ENCODE results near the gene AANAT.
"Not testable (repeated sequence)": the region's sequence is repeated elsewhere in the genome, so short reads cannot be mapped to it uniquely, and the experiment has no call there.

The AANAT gene

DNA sequence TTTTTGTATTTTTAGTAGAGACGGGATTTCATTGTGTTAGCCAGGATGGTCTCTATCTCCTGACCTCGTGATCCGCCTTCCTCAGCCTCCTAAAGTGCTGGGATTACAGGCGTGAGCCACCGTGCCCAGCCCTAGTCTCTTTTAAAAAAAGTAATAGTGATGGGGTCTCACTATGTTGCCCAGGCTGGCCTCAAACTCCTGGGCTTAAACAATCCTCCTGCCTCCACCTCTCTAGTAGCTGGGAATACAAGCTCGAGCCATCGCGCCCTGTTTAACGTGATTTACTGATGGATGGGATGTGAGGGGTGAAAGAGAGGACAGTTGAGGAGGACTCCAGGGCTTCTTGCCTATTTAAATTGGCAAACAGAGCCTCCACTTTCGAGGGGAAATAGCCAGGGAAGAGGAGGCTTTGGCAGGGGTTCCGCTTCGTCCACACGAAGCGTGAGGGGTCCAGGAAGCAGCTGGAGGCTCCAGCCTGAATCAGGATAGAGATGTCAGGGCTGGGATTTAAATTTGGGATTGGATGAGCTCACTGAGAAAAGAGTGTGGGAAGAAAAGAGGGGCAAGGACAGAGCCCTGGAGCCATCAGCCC is 41.2 kb downstream of the AANAT start:
- H3K9ac ChIP-seq (ENCODE audit: low read length); H3K4me3 ChIP-seq (ENCODE audit: low read length); H3K4me1 ChIP-seq (ENCODE audit: control insufficient read depth, insufficient read depth, low read length); H3K27me3 ChIP-seq (ENCODE audit: control insufficient read depth, insufficient read depth, low read length); H3K36me3 ChIP-seq (ENCODE audit: control insufficient read depth, insufficient read depth, low read length); H3K9me3 ChIP-seq (ENCODE audit: control insufficient read depth, low read length): not testable (repeated sequence)

DNA sequence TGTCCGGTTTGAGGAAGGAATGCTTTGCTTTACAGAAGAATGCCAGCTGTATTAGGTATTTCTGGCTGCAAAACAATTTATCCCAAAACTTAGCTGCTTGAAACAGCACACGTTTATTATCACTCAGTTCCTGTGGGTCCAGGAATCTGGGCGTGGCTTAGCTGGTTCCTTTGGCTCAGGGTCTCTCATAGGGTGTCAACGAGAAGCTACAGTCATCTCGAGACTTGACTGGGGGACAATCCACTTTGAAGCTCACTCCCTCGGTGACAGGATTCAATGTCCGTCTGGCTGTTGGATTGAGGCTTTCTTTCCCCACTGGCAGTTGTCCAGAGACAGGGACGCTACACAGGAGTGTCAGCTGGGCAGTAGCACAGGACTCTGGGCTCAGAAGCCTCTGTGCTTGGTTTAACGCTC is 43.4 kb downstream of the AANAT start:
- Histone ChIP-seq H3K4me3 (ENCODE audit: low read length) (no peak overlapping the region), H3K4me1 (ENCODE audit: control insufficient read depth, insufficient read depth, low read length) (peaks cover 8% of the 10 kb centered on the region), H3K36me3 (ENCODE audit: control insufficient read depth, insufficient read depth, low read length) (no peaks in the 10 kb centered on the region), H3K9ac (ENCODE audit: low read length) (no peak overlapping the region), H3K27me3 (ENCODE audit: control insufficient read depth, insufficient read depth, low read length) (peaks cover 4% of the 10 kb centered on the region), H3K9me3 (ENCODE audit: control insufficient read depth, low read length) (no peaks in the 10 kb centered on the region)

DNA sequence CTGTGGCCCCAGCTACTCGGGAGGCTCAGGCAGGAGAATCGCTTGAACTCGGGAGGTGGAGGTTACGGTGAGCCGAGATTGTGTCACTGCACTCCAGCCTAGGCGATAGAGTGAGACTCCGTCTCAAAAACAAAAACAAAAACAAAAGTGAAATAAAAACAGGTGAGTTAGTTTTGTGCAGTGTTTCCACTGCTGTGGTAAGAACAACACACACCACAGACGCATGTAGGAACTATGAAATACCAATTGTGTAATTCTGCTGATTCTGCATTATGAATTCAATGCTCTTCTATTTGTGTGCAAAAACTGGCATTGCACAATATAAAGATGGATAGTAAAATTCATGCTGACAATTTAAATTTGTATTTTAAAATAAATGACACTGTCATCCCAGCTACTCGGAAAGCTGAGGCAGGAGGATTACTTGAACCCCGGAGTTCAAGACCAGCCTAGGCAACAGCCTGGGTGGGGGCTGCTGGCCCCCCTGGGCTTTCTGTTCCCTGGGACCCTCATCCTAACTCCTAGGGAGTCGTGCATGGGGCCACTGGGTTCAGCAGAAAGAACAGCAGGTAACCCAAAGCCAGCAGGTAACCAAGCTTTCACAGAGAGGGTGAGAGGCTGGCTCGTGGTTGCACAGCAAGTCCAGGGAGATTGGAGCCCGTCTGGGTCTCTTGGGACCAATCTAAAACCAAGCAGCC is 44.4 kb downstream of the AANAT start:
- Histone ChIP-seq H3K4me1 (ENCODE audit: control insufficient read depth, insufficient read depth, low read length) (peaks cover 4% of the 10 kb centered on the region), H3K9me3 (ENCODE audit: control insufficient read depth, low read length) (no peaks in the 10 kb centered on the region), H3K27me3 (ENCODE audit: control insufficient read depth, insufficient read depth, low read length) (no peaks in the 10 kb centered on the region), H3K36me3 (ENCODE audit: control insufficient read depth, insufficient read depth, low read length) (no peaks in the 10 kb centered on the region), H3K4me3 (ENCODE audit: low read length) (no peak overlapping the region), H3K9ac (ENCODE audit: low read length) (no peak overlapping the region)

DNA sequence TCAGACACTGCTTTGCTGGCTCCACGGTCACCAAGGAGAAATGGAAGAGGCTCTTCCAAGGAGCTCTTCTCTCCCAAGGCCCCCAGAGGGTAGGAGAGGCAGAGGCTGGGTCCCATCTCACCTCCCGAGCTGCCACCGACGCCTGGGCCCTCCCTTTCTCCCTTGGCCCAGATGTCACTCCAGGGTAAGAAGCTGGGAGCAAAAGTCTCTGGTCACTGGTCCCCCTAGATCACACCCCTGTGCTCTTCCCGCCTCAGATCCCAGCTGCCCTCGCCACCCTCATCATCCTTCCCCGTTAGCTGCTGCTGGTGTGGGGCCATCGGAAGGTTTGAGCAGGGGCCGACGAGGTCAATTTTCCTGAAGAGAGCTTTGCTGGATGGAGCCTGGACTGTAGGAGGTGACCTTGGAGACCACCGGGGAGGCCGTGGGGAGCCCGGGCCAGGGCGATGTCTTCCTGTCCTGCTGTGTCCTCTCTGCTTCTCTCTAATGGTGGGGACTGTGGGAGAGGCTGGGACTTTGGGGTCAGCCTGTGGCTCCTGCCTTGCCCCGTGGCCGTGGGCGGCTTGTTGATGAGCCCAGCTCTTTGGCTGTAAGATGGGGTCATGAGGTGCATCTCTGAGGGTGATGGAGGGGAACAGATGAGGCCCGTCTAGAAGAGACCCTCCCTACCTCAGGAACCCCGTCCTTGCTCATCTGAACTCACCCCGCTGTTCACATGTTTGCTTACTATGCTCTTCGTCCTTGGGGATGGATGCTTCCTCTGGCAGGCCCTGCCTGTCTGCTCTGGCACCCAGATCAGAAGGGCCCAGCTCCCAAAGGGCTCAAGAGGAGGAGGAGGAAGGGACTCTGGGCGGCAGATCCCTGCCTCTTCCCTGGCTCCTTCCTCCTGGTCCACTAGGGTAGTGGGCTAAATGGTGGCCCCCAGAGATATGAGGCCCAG is 45.2 kb downstream of the AANAT start:
- peaks cover 4% of the 10 kb centered on the region for H3K4me1 ChIP-seq (ENCODE audit: control insufficient read depth, insufficient read depth, low read length)
- H3K9me3 ChIP-seq (ENCODE audit: control insufficient read depth, low read length): no peaks in the 10 kb centered on the region
- no peaks in the 10 kb centered on the region for H3K36me3 ChIP-seq (ENCODE audit: control insufficient read depth, insufficient read depth, low read length)
- no peak overlapping the region for H3K9ac ChIP-seq (ENCODE audit: low read length)
- no peaks in the 10 kb centered on the region for H3K27me3 ChIP-seq (ENCODE audit: control insufficient read depth, insufficient read depth, low read length)
- no peak overlapping the region for H3K4me3 ChIP-seq (ENCODE audit: low read length)

DNA sequence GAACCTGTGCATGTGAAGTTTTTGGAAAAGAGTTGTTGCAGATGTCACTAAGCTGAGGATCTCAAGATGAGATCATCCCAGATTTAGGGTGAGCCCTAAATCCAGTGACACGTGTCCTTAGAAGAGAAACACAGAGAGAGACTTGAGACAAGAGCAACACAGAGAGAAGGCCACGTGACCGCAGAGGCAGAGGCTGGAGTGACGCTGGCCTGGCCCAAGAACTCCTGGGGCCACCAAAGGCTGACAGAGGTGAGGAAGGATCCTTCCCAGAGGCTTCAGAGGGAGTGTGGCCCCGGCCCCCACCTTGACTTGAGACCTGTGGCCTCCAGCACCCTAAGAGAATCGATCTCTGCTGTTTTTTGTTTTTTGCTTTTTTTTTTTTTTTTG is 45.9 kb downstream of the AANAT start:
- Histone ChIP-seq H3K4me3 (ENCODE audit: low read length) (no peak overlapping the region), H3K4me1 (ENCODE audit: control insufficient read depth, insufficient read depth, low read length) (peaks cover 4% of the 10 kb centered on the region), H3K9me3 (ENCODE audit: control insufficient read depth, low read length) (no peaks in the 10 kb centered on the region), H3K36me3 (ENCODE audit: control insufficient read depth, insufficient read depth, low read length) (no peaks in the 10 kb centered on the region), H3K9ac (ENCODE audit: low read length) (no peak overlapping the region), H3K27me3 (ENCODE audit: control insufficient read depth, insufficient read depth, low read length) (no peaks in the 10 kb centered on the region)

DNA sequence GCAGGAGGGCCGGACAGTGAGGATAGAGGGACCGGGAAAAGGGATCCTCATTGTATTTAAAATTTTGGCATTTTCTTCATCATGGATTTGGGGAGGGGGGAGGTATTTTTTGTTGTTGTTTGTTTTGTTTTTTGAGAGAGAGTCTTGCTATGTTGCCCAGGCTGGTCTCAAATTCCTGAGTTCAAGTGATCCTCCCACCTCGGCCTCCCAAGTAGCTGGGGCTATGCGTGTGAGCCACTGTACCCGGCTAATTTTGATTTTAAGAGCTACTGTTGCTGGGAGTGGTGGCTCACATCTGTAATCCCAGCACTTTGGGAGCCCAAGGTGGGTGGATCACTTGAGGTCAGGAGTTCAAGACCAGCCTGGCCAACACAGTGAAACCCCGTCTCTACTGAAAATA is 47.0 kb downstream of the AANAT start:
- H3K27me3 ChIP-seq (ENCODE audit: control insufficient read depth, insufficient read depth, low read length); H3K4me1 ChIP-seq (ENCODE audit: control insufficient read depth, insufficient read depth, low read length); H3K4me3 ChIP-seq (ENCODE audit: low read length); H3K36me3 ChIP-seq (ENCODE audit: control insufficient read depth, insufficient read depth, low read length); H3K9ac ChIP-seq (ENCODE audit: low read length); H3K9me3 ChIP-seq (ENCODE audit: control insufficient read depth, low read length): not testable (repeated sequence)

DNA sequence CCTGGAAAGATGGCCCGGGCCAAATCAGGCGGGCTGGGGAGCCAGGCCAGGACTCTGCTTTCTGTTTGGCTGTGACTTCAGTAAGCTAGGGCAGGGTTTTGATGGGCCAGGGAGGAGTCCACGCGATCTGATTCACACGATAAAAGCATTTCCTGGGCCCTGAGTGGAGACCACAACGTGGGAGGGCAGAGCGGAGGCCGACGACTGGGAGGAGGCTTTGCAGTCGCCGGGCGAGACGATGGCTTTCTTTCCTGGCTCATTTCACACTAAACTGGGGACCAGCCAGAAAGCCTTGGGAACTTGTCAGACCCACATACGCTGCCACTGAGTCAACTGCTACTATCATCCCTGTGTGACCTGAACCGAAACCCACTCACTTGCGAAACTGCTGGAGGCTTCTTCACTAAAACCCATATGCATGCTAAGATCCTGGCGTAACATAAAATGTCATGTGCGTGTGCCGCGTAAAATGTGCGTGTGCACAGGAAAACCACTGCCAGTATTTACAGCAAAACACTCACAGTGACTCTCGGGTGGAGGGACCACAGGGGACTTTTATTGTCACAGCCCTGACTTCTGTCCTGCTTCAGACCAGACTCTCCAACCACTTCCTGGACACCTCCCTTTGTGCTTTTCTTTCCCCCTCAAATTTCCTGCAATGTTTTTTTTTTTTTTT is 48.0 kb downstream of the AANAT start:
- Histone ChIP-seq H3K4me1 (ENCODE audit: control insufficient read depth, insufficient read depth, low read length) (peaks cover 4% of the 10 kb centered on the region), H3K9ac (ENCODE audit: low read length) (peak overlapping the region; percentile 43), H3K27me3 (ENCODE audit: control insufficient read depth, insufficient read depth, low read length) (no peaks in the 10 kb centered on the region), H3K36me3 (ENCODE audit: control insufficient read depth, insufficient read depth, low read length) (no peaks in the 10 kb centered on the region), H3K9me3 (ENCODE audit: control insufficient read depth, low read length) (no peaks in the 10 kb centered on the region), H3K4me3 (ENCODE audit: low read length) (no peak overlapping the region)

DNA sequence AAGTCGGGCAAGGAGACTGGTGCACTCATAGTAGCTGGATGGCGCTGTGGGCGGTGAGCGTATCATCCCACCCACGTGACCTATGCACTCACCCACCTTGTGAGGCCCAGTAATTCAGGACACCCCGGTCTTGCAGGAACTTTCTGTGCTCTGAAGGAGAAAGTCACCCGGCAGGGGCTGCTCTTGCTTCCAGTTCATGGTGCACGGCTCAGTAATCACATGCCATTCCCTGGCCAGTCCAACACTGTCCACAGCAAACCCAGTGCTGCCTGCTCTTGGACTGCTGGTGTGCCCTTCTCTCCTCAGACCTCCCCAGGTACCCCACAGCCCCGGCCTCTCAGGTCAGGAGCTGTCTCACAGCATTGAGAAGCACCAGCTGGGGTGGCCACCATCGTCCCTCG is 50.2 kb downstream of the AANAT start:
- no peak overlapping the region for H3K9ac ChIP-seq (ENCODE audit: low read length)
- H3K4me1 ChIP-seq (ENCODE audit: control insufficient read depth, insufficient read depth, low read length): peaks cover 4% of the 10 kb centered on the region
- H3K36me3 ChIP-seq (ENCODE audit: control insufficient read depth, insufficient read depth, low read length): no peaks in the 10 kb centered on the region
- no peaks in the 10 kb centered on the region for H3K9me3 ChIP-seq (ENCODE audit: control insufficient read depth, low read length)
- H3K4me3 ChIP-seq (ENCODE audit: low read length): no peak overlapping the region
- peaks cover 6% of the 10 kb centered on the region for H3K27me3 ChIP-seq (ENCODE audit: control insufficient read depth, insufficient read depth, low read length)

DNA sequence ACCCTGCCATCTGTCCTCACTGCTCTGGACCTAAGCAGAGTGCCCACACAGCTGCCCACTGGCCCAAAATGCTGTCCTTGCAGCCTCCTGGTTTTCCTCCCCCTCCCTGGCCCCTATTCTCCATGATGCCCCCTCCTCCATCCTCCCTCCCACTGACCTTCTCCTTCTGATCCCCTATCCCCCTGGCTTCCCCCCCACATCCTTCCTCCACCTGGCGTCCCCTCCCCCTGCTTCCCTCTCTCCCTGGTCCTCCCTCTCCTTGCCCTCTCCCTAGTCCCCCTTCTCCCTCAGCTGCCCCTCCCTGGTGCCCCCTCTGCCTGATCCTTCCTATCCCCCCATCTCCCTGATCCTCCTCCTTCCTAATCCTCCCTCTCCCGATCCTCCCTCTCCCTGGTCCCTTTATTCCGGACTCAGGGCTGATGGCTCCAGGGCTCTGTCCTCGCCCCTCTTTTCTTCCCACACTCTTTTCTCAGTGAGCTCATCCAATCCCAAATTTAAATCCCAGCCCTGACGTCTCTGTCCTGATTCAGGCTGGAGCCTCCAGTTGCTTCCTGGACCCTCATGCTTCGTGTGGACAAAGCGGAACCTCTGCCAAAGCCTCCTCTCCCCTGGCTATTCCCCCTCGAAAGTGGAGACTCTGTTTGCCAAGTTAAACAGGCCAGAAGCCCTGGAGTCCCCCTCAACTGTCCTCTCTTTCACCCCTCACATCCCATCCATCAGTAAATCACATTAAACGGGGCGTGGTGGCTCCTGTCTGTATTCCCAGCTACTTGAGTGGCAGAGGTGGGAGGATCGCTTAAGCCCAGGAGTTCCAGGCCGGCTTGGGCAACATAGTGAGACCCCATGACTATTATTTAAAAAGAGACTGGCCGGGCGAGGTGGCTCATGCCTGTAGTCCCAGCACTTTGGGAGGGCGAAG is 51.9 kb downstream of the AANAT start:
- Histone ChIP-seq H3K4me3 (ENCODE audit: low read length) (no peak overlapping the region), H3K9me3 (ENCODE audit: control insufficient read depth, low read length) (no peaks in the 10 kb centered on the region), H3K36me3 (ENCODE audit: control insufficient read depth, insufficient read depth, low read length) (no peaks in the 10 kb centered on the region), H3K4me1 (ENCODE audit: control insufficient read depth, insufficient read depth, low read length) (peaks cover 12% of the 10 kb centered on the region), H3K9ac (ENCODE audit: low read length) (no peak overlapping the region), H3K27me3 (ENCODE audit: control insufficient read depth, insufficient read depth, low read length) (peaks cover 12% of the 10 kb centered on the region)
